Measurements from ENCODE around the gene COL11A2.
"Not testable (repeated sequence)": the region's sequence is repeated elsewhere in the genome, so short reads cannot be mapped to it uniquely, and the experiment has no call there.

Gene COL11A2

GRCh38 chr6:33150560-33150959 is 41.7 kb downstream of the COL11A2 start:
- not testable (repeated sequence) for DNase-seq

- DNase-seq: no peak
Observed at GRCh38 chr6:33147807-33148666, 44.2 kb downstream of the COL11A2 start.

- no peak for DNase-seq
Observed at GRCh38 chr6:33144373-33144772, 47.9 kb downstream of the COL11A2 start.

GRCh38 chr6:33143113-33143770 is 49.0 kb downstream of the COL11A2 start:
- no peak for DNase-seq

- no peak for DNase-seq
Observed at GRCh38 chr6:33142501-33143070, 49.7 kb downstream of the COL11A2 start.

GRCh38 chr6:33140556-33140955 is 51.7 kb downstream of the COL11A2 start:
- DNase-seq: no peak

- DNase-seq: no peak
Observed at GRCh38 chr6:33139596-33140206, 52.6 kb downstream of the COL11A2 start.

- DNase-seq: no peak
Observed at GRCh38 chr6:33136310-33136900, 55.9 kb downstream of the COL11A2 start.

GRCh38 chr6:33132081-33132524 is 60.2 kb downstream of the COL11A2 start:
- DNase-seq: no peak

GRCh38 chr6:33128318-33128717 is 63.9 kb downstream of the COL11A2 start:
- no peak for DNase-seq

GRCh38 chr6:33126101-33126714 is 66.1 kb downstream of the COL11A2 start:
- no peak for DNase-seq

- DNase-seq: no peak
Observed at GRCh38 chr6:33124947-33125346, 67.3 kb downstream of the COL11A2 start.

- DNase-seq: no peak
Observed at GRCh38 chr6:33124525-33124901, 67.8 kb downstream of the COL11A2 start.

- no peak for DNase-seq
Observed at GRCh38 chr6:33123732-33124524, 68.3 kb downstream of the COL11A2 start.

- DNase-seq: no peak
Observed at GRCh38 chr6:33123181-33123580, 69.1 kb downstream of the COL11A2 start.

- DNase-seq: no peak
Observed at GRCh38 chr6:33120001-33120400, 72.3 kb downstream of the COL11A2 start.

- DNase-seq: no peak
Observed at GRCh38 chr6:33118525-33119123, 73.6 kb downstream of the COL11A2 start.

- DNase-seq: no peak
Observed at GRCh38 chr6:33117811-33118277, 74.4 kb downstream of the COL11A2 start.

GRCh38 chr6:33116841-33117711 is 75.2 kb downstream of the COL11A2 start:
- DNase-seq: no peak

GRCh38 chr6:33116417-33116816 is 75.8 kb downstream of the COL11A2 start:
- DNase-seq: no peak
